ENCODE results near the gene SEC11A. TPM values are rescaled to one million over a fixed set of nuclear protein-coding genes. Genes with fewer than 3 reads are reported as not detected.
A peak's percentile ranks its signal among the peaks of the same experiment; 100 is the strongest.
"Not testable (repeated sequence)": the region's sequence is repeated elsewhere in the genome, so short reads cannot be mapped to it uniquely, and the experiment has no call there.

Gene SEC11A
- total RNA-seq, 1 experiment from 2014 or later: 109 TPM

DNA sequence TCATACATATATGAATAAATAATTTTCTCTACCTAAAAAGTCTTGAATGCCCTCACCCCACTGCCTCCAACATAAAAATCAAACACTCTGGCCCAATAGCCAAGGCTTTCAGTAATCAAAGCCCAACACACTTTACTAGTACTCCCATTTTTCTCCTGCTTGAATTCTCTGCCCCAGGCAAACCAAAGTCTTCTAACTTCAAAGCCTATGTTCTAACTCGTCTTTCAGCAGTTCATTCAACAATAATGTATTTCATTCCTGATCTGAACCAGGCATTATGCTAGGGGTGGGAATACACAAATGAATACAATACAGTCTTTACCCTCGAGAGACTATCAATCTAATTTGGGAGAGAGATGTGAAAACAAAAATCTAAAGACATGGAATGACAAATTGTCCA, 21.1 kb upstream of the SEC11A start:
- no peak for DNase-seq (ENCODE audit: low read depth)

DNA sequence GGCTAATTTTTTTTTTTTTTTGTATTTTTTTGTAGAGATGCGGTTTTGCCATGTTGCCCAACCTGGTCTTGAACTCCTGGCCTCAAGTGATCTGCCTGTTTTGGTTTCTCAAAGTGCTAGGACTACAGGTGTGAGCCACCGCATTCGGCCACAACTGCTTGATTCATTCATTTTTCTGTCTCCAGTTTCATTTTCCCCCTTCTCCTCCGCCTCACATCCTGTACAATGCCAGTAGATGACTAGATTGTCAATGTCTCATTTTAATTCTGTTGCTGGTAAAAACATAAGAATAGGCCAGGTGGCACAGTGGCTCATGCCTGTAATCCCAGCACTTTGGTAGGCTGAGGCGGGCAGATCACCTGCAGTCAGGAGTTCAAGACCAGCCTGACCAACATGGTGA, 20.4 kb upstream of the SEC11A start:
- DNase-seq (ENCODE audit: low read depth): no peak

DNA sequence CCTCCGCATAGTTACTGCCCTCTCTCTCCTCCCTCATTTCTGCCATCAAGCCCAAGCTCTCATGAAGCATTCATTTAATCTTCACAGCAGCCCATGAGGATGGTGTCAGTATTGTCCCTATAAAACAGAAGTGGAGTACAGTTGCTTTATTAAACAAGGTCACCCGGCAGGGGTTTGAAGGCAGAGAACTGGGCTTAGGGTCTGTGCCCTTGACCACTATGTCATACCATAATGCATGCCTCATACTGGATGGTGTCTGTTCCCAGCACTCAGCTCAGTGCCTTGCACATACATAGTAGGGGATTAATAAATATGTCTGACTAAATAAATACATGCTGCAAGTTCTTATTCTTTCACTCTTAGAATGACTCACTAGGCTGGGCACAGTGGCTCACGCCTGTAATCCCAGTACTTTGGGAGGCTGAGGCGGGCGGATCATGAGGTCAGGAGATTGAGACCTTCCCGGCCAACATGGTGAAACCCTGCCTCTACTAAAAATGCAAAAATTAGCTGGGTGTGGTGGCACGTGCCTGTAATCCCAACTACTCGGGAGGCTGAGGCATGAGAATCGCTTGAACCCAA, 19.6 kb upstream of the SEC11A start:
- DNase-seq (ENCODE audit: low read depth): not testable (repeated sequence)

DNA sequence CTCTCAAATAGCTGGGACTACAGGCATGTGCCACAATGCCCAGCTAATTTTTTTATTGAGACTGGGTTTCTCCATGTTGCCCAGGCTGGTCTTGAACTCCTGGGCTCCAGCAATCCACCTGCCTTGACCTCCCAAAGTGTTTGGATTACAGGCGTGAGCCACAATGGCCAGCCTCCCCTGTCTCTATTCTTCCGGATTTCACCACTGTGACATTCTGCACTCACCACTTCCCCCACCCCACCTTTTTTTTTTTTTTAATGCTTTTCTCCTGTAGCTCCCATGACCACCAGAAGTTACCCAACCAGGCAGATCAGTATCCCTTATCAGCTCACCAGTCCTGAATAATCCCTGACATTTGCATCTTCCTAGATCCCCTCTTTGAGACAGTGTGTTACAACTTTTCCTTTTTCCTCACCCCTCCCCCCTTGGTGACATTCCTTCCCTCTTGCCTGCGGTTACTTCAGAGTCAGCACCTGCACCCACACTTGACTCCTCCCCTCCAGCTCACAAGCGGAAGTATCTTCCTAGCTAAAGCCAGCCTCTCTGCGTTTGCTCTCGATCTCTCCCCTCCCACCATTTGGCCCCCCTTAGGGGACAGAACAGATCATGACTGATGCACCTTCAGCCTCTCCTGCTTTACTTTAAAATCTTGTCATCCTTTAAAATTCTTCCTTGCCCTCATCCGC, 19.0 kb upstream of the SEC11A start:
- peak; percentile 53 for DNase-seq (ENCODE audit: low read depth)

DNA sequence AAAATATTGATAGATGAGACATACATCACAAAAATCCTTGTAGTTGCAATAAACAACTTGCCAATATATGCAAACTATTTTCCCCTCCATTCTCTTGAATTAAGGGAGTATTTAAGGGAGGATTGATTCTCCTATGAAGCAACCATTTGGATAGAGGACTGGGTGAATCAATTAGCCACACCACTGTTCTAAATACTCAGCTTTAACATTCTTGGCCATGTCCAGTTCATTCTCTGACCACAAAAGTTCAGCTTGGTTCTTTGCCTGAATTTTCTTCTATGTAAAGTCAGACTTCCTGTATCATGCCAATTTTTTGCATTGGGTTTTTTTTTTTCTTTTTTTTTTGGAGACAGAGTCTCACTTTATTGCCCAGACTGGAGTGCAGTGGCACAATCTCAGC, 15.8 kb upstream of the SEC11A start:
- DNase-seq (ENCODE audit: low read depth): no peak

DNA sequence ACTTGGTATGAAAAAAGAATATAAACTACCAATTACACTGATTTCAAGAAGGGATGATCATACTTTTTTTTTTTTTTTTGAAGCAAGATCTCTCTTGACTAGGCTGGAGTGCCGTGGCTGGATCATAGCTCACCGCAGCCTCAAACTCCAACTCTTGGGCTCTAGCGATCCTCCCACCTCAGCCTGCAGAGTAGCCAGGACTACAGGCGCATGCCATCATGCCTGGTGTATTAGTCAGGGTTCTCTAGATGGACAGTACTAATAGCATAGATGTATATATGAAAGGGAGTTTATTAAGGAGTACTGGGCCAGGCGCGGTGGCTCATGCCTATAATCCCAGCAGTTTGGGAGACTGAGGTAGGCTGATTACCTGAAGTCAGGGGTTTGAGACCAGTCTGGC, 11.5 kb upstream of the SEC11A start:
- no peak for DNase-seq (ENCODE audit: low read depth)

DNA sequence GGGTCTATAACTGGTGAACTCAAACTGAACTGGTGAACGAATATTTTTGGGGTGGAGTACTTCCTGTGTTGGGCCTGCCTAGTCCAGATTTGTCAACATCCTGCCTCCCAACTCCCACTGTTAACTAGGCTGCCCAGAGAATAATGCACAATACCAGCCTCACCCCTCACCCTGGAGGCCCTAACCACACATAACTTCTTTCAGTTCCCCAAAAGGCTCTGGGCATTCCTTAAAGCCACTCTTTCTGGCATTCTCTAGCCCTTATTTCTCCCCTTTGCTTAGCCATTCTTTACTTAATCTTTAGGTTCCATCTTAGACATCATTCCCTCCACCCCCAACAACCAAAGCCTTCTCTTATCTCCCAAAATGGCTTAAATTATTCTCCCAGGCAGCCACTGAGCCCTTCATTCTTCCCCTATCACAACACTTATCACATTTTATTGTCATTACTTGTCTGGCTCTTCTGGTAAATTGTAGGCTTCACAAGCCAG, 9.1 kb upstream of the SEC11A start:
- DNase-seq (ENCODE audit: low read depth): peak; percentile 23

DNA sequence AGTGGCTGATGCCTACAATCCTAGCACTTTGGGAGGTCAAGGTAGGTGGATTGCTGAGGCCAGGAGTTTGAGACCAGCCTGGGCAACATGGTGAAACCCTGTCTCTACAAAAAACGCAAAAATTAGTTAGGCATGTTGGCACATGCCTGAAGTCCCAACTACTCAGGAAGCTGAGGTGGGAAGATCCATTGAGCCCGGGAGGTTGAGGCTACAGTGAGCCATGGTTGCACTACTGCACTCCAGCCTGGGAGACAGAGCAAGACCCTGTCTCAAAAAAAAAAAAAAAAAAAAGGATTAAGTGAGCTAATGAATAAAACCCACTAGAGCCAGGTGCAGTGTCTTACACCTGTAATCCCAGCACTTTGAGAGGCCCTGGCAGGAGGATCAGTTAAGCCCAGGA, 6.7 kb upstream of the SEC11A start:
- DNase-seq (ENCODE audit: low read depth): no peak

DNA sequence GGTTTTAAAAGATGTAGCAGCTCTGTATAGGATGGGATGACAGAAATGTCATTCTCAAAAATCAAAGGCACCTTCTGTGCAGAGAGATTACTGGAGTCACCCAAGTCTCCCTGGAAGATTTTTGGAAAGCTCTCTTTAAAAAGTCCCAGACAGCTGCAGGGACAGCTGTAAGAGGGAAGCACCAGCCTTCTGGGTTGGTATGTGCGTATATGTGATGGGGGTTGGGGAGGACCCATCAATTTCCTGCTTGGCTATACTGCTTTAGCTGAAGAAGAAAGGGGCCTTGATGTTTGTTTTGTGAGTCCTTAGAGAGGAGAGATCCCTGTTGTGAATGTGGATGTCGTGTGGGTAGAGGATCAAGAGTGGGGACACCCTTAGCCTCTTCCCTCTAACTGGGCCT, 5.4 kb upstream of the SEC11A start:
- DNase-seq (ENCODE audit: low read depth): no peak

DNA sequence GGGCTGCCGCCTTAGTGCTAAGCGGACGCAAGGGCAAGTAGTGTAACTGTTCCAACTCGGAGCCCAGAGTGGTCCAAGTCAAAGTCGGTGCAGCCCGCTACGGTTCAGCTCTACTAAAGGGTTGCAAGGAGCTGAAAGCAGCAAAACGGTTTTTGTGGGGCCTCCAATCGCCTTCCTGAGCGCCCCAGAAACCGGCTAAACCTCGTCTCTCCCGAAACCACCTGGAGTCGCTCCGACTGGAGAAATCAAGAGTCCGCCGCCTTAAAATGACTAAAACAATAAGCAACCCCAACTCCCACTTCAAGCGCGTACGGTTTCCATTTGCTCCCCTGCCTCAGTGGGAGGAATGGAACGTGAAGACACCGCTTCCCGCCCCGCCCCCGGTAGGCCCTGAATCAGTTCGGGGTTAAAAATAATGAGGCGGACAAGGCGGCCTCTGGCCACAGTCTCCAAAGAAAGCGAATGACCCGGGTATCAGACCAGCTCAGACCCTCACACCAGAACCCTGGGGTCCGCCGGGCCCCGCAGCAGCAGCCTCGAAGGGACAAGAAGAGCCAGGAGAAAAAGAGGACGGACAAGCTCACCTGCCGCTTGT, 401 bp downstream of the SEC11A start:
- peak; percentile 8 for DNase-seq (ENCODE audit: low read depth)

DNA sequence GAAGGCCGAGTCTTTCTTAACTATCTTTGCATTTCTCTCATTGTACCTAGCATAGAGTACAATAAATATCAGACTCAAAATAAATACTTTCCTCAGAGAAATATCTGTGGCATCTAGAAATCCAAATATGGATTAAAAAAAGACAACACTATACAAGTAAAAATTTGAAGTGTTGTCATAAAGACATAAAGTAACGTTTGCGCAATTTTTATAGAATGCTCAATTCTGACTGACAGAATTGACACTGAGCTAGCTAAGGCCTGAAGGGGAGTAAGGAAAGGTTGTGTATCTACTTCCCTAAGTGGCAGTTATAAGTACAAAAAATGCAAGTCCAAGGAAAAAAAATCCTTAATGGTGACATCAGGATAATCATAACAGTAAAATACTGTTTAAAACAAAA, 1.1 kb downstream of the SEC11A start:
- no peak for DNase-seq (ENCODE audit: low read depth)

DNA sequence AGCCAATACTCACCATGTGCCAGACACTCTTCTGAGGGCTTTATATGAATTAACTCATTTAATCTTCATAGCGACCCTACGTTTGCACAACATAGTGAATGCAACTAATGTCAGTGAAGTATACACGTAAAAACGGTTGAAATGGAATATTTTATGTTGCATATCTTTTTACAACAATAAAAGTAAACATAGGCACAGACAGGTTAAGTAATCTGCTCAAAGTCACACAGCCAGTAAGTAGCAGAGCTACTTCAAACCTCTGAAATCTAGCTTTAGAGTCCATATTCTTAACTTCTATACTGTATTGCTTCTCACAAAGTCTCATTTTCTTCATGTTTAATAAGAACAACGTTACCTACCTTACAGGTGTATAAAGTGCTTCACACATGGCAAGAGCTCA, 1.6 kb downstream of the SEC11A start:
- DNase-seq (ENCODE audit: low read depth): no peak

DNA sequence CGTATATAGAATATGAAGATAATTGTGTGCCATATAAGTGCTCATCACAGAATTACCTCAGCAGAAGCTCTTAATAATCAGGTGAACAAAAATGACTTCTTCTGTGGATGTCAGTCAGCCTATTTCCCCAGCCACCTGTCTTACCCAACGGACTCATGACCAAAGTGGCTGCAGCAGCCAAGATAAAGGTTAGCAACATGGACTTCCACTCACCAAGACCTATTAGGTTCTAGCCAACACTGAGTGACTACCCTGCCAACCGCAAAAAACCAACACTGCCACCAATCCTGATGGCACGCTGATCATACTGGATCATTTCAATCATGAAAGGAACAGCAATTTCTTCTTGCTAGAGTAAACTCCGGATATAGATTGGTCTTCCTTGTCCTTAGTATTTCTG, 12.1 kb downstream of the SEC11A start:
- no peak for DNase-seq (ENCODE audit: low read depth)

DNA sequence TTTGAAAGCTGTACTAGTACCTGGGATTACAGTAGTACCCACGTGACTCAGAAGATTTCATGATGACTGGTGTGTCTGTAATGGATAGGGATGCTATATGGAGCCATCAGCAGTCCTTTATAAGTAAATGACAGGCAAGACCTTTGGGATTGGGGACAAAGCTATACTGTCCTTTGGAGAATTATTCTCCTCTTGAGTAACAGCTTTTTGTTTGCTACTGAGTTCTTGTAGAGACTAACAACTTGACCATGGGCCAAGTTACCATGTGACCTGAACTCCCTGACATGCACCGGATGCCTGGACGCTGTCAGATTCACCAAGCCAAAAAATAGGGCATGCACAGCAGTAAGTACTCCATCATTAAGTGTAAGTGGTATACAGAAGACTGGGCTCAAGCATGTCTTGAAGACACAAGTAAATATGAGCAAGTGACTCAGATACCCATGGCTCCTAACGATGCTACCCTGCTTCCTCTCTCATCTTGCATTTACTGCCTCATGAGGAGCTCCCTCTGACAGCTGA, 12.9 kb downstream of the SEC11A start:
- DNase-seq (ENCODE audit: low read depth): no peak

DNA sequence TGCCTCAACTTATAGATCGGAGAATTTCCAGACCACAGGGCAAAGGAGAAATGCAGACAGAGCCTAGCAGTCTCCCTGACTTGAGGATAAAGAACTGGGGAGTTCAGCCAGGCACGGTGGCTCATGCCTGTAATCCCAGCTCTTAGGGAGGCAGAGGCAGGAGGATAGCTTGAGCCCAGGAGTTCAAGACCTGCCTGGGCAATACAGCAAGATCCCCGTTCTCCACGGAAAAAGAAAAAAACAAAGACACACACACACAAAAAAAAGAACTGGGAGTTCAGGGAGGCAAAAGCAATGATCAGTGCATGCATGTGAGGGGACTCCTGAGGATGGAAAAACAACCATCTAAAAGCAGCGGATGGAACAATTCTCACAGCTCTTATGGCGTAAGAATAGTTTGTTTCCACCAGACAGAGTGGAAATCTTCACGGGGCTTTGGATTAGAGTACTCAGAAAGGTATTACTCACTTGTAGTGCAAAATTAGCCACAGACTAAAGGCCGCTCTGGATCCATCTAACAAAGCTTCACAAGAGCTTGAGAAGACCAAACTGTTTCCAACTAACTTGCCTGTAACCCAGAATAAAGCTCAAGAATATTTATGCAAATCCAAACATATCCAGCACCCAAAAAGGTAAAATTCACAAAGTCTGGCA, 16.3 kb downstream of the SEC11A start:
- no peak for DNase-seq (ENCODE audit: low read depth)

DNA sequence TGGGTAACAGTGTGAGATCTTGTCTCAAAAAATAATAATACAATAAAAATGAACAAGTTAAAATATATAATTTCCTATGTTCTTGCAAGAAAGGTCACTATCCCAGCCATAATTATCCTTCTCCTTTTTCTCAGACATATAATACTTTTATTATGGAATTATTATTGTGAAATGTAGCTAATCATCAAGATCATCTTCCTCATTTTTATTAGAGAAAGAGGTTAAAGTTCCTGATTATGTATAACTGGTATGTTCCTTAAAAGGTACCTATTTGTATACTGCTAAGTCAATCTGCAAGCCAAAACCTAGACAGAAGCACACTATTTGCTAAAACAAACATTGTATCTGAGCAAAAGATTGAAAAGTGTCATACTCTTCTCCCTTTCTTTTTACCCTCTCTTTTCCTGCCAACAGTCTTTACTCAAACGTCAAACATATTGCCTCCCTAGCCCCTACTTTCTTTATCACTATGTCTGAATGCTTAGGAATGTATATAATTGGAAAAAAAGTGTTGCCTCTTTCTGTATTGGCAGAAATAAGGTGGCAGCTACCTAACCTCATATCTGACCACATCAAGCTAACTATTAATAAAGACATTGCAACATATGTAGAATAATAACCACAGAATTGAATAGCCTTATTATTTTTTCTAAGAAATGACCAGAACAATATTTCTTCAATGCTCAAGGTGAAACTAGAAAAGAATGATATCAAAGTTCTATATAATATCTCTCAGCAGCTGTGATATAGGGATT, 18.5 kb downstream of the SEC11A start:
- DNase-seq (ENCODE audit: low read depth): no peak

DNA sequence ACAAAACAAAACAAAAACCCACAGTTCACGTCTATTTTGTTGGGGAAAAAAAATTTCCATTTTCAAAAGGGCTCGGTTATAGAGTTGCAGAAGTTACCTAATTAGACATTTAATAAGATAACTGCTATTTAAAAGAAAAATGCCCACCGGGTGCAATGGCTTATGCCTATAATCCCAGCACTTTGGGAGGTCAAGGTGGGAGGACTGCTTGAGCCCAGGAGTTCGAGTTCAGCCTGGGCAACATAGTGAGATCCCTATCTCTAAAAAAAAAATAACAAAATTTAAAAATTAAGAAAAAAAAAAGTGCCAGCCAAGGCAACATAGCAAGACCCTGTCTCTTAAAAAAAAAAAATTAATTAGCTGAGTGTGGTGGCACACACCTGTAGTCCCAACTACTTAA, 19.2 kb downstream of the SEC11A start:
- no peak for DNase-seq (ENCODE audit: low read depth)

DNA sequence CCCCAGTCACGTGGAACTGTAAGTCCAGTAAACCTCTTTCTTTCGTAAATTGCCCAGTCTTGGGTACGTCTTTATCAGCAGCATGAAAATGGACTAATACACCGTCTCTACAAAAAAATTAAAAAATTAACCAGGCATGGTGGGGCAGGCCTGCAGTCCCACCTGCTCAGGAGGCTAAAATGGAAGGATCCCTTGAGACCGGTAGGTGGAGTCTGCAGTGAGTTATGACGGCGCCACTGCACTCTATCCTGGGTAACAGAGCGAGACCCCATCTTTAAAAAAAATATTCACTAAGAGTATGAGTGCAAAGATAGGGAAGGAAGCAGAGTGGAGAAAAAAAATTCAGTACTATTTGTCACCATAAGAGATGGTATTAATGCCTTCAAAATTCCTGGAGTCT, 25.6 kb downstream of the SEC11A start:
- DNase-seq (ENCODE audit: low read depth): no peak

DNA sequence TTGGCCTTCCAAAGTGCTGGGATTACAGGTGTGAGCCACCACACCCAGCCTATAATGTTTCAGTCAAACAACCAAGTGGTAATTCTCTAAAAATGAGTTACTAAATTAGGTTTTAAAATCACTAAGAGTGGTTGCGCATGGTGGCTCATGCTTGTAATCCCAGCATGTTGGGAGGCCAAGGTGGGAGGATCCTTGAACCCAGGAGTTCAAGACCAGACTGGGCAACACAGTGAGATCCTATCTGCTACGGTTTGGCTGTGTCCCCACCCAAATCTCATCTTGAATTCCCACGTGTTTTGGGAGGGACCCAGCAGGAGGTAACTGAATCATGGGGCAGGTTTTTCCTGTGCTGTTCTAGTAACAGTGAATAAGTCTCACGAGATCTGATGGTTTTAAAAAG, 26.1 kb downstream of the SEC11A start:
- no peak for DNase-seq (ENCODE audit: low read depth)

DNA sequence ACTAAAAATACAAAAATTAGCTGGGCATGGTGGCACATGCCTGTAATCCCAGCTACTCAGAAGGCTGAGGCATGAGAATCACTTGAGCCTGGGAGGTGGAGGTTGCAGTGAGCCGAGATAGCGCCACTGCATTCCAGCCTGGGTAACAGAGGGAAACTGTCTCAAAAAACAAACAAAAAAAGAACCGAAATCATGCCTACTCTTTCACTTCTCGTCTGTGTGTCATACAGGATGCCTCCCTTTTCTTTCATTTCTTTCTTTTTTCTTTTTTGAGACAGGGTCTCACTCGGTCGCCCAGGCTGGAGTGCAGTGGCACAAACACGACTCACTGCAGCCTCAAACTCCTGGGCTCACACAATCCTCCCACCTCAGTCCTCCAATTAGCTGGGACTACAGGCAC, 29.5 kb downstream of the SEC11A start:
- DNase-seq (ENCODE audit: low read depth): not testable (repeated sequence)

DNA sequence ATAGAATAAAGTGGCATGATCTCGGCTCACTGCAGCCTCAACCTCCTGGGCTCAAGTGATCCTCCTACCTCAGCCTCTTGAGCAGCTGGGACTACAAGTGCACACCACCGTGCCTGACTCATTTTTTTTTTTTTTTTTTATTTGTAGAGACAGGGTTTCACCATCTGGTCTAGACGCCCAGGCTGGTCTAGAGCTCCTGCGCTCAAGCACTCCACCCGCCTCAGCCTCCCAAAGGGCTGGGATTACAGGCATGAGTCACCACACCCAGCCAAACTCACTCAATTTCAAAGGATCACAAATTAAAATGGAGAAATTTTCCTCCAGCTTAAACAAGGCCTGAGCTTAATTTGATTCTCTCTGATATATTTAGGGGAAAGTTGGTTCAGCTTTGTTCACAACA, 30.6 kb downstream of the SEC11A start:
- DNase-seq (ENCODE audit: low read depth): peak; percentile 67

DNA sequence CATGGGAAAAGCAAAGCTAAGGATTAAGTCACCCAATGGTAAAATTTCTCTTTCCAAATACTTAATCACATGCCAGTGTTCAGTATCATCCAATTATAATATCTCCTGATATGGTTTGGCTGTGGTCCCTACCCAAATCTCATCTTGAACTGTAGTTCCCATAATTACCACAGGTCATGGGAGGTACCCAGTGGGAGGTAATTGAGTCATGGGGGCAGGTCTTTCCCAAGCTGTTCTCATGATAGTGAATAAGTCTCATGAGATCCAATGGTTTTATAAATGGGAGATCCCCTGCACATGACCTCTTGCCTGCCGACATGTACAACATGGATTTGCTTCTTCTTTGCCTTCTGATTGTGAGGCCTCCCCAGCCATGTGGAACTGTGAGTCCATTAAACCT, 31.8 kb downstream of the SEC11A start:
- peak; percentile 11 for DNase-seq (ENCODE audit: low read depth)
